GM23338 (cell line): ENCODE measurements around the gene B4GALNT4. TPM values are rescaled to one million over a fixed set of nuclear protein-coding genes. Genes with fewer than 3 reads are reported as not detected.
"Not testable (repeated sequence)": the region's sequence is repeated elsewhere in the genome, so short reads cannot be mapped to it uniquely, and the experiment has no call there.

Source experiments
- ATAC-seq: fragments of 200-7000 bp; cut with Tn5 transposase; 3 replicates; pipeline ENCODE4 v1.9.1; 2020
- DNase-seq: peaks from one replicate; pipeline ENCODE4 v3.0.0-alpha.2; 2015; ENCODE audit warnings: low spot score
- H2AFZ ChIP-seq: fragments of 200-600 bp; sonication (generic); 2 replicates; pipeline ENCODE4 v1.8.0; 2016; ENCODE audit warnings: antibody characterized with exemption, mild to moderate bottlenecking, moderate library complexity
- H3F3A ChIP-seq: fragments of 200-600 bp; sonication (generic); replicated peaks from 2 replicates; pipeline ENCODE4 v1.8.0; 2017; ENCODE audit warnings: antibody characterized with exemption, mixed run types, low read depth
- H3K27ac ChIP-seq: fragments of 200-600 bp; sonication (generic); 2 replicates; pipeline ENCODE4 v1.6.1; 2016; ENCODE audit warnings: low read depth
- H3K27me3 ChIP-seq: fragments of 200-600 bp; sonication (generic); 2 replicates; pipeline ENCODE4 v1.8.0; 2016; ENCODE audit warnings: mild to moderate bottlenecking, mixed run types, moderate library complexity; ENCODE audit not compliant: insufficient read depth
- H3K36me3 ChIP-seq: fragments of 200-600 bp; sonication (generic); 2 replicates; pipeline ENCODE4 v1.8.0; 2016; ENCODE audit warnings: mild to moderate bottlenecking; ENCODE audit not compliant: insufficient read depth
- H3K4me1 ChIP-seq: fragments of 200-600 bp; sonication (generic); 2 replicates; pipeline ENCODE4 v1.8.0; 2016; ENCODE audit warnings: mild to moderate bottlenecking, moderate library complexity; ENCODE audit not compliant: insufficient read depth
- H3K4me2 ChIP-seq: fragments of 200-600 bp; sonication (generic); 2 replicates; pipeline ENCODE4 v1.7.1; 2017; ENCODE audit warnings: mixed run types
- H3K4me3 ChIP-seq: fragments of 200-600 bp; sonication (generic); 2 replicates; pipeline ENCODE4 v1.6.1; 2016; ENCODE audit warnings: mixed run types
- H3K79me2 ChIP-seq: fragments of 200-600 bp; sonication (generic); replicated peaks from 2 replicates; pipeline ENCODE4 v1.8.0; 2017; ENCODE audit warnings: mild to moderate bottlenecking; ENCODE audit not compliant: insufficient read depth
- H3K9me2 ChIP-seq: fragments of 200-600 bp; sonication (generic); 2 replicates; pipeline ENCODE4 v1.8.0; 2017; ENCODE audit not compliant: insufficient read depth
- H4K20me1 ChIP-seq: fragments of 200-600 bp; sonication (generic); replicated peaks from 2 replicates; pipeline ENCODE4 v1.8.0; 2017; ENCODE audit warnings: mild to moderate bottlenecking; ENCODE audit not compliant: insufficient read depth
- H3K27ac Mint-ChIP-seq: 2 replicates; pipeline ENCODE4 v1.8.0; 2020; ENCODE audit warnings: inconsistent platforms, mild to moderate bottlenecking, moderate library complexity, mixed read lengths
- H3K27me3 Mint-ChIP-seq: 3 replicates; pipeline ENCODE4 v1.8.0; 2022; ENCODE audit warnings: low read depth, mild to moderate bottlenecking, moderate library complexity, mixed read lengths, inconsistent platforms; ENCODE audit not compliant: insufficient read depth, poor library complexity
- H3K36me3 Mint-ChIP-seq: 3 replicates; pipeline ENCODE4 v1.8.0; 2021; ENCODE audit warnings: low read depth, mild to moderate bottlenecking, inconsistent platforms, moderate library complexity, mixed read lengths
- H3K4me1 Mint-ChIP-seq: 3 replicates; pipeline ENCODE4 v1.8.0; 2020; ENCODE audit warnings: mild to moderate bottlenecking, inconsistent platforms, mixed read lengths
- H3K4me3 Mint-ChIP-seq: 3 replicates; pipeline ENCODE4 v1.8.0; 2021; ENCODE audit warnings: moderate library complexity, mild to moderate bottlenecking, inconsistent platforms, mixed read lengths
- H3K9me3 Mint-ChIP-seq: 3 replicates; pipeline ENCODE4 v1.8.0; 2020; ENCODE audit warnings: moderate library complexity, mild to moderate bottlenecking, inconsistent platforms, mixed read lengths
- CTCF ChIP-seq, 2 experiments: fragments of 200-600 bp in 1 of 2; sonication (generic) in 1 of 2; conservative IDR thresholded peaks; 2 replicates each; pipeline versions ENCODE4 v1.5.1 to v1.6.1; 2016 to 2017; ENCODE audit warnings: antibody characterized with exemption in 2 of 2, low read depth in 2 of 2, mild to moderate bottlenecking in 2 of 2, moderate library complexity in 1 of 2
- EZH2 ChIP-seq: fragments of 200-600 bp; sonication (generic); IDR thresholded peaks from one replicate; pipeline ENCODE4 v1.8.0; 2017; ENCODE audit warnings: antibody characterized with exemption, mild to moderate bottlenecking, low read depth; ENCODE audit not compliant: unreplicated experiment
- JUNB ChIP-seq: IDR thresholded peaks from one replicate; pipeline ENCODE4 v1.6.1; 2016; ENCODE audit warnings: antibody characterized with exemption; ENCODE audit not compliant: unreplicated experiment
- STAT1 ChIP-seq: IDR thresholded peaks from one replicate; pipeline ENCODE4 v1.6.1; 2016; ENCODE audit warnings: antibody characterized with exemption; ENCODE audit not compliant: unreplicated experiment
- ZNF114 ChIP-seq: fragments of 250-450 bp; sonication (Bioruptor Pico); IDR thresholded peaks from 2 replicates; pipeline ENCODE4 v1.5.0; 2020; ENCODE audit warnings: mild to moderate bottlenecking, moderate library complexity
- ZNF462 ChIP-seq: fragments of 250-450 bp; sonication (Bioruptor Pico); IDR thresholded peaks from 2 replicates; pipeline ENCODE4 v1.5.0; 2020; ENCODE audit warnings: mild to moderate bottlenecking, moderate library complexity
- polyA plus RNA-seq: library from polyadenylated mRNA; unstranded; fragments of >200 nt; fragmentation: Nextera tagmentation; extraction: Ambion mirVana; gene quantifications from 2 replicates; pipeline ENCODE4 v1.2.1, GENCODE V29; 2016
- total RNA-seq: library from RNA; depleted of rRNA; stranded (reverse); fragments of >200 nt; shearing (Covaris generic); gene quantifications from 2 replicates; pipeline ENCODE4 v1.2.3, GENCODE V29; 2014

The B4GALNT4 gene
- total and polyA plus RNA-seq, 2 experiments from 2014 or later: 49.9 to 92.6 TPM

GRCh38 chr11:389369-389768 lies 20.1 kb downstream of the B4GALNT4 start:
- not testable (repeated sequence) for ATAC-seq, H3K36me3 Mint-ChIP-seq, H3K27me3 Mint-ChIP-seq, H3K36me3 ChIP-seq, H3K27ac ChIP-seq, H3F3A ChIP-seq, H3K4me3 Mint-ChIP-seq, H4K20me1 ChIP-seq, H3K9me2 ChIP-seq, H3K4me1 ChIP-seq, H3K4me3 ChIP-seq, H3K27me3 ChIP-seq, DNase-seq, H2AFZ ChIP-seq, H3K4me1 Mint-ChIP-seq, H3K79me2 ChIP-seq, H3K27ac Mint-ChIP-seq, H3K4me2 ChIP-seq
- peaks cover 19% of the 10 kb centered on the region for H3K9me3 Mint-ChIP-seq

- Histone ChIP-seq H3K9me2 (no peaks in the 10 kb centered on the region), H3K27me3 (no peaks in the 10 kb centered on the region), H4K20me1 (no peaks in the 10 kb centered on the region), H3K36me3 (no peaks in the 10 kb centered on the region), H3K27ac (no peak overlapping the region), H3K4me2 (no peak overlapping the region), H3K4me3 (no peak overlapping the region), H2AFZ (no peak overlapping the region), H3F3A (no peaks in the 10 kb centered on the region), H3K4me1 (peaks cover 6% of the 10 kb centered on the region), H3K79me2 (no peaks in the 10 kb centered on the region)
- Mint-ChIP-seq H3K36me3 (peaks cover 10% of the 10 kb centered on the region), H3K9me3 (peaks cover 19% of the 10 kb centered on the region), H3K4me3 (no peak overlapping the region), H3K27me3 (no peaks in the 10 kb centered on the region), H3K4me1 (peaks cover 2% of the 10 kb centered on the region; the same call in 1 of the 3 replicates), H3K27ac (no peak overlapping the region)
- ATAC-seq (peak; percentile 32), DNase-seq (peak; percentile 88)
- TF ChIP-seq JUNB: no peak
- TF ChIP-seq EZH2: no peak
- peak; percentile 47 to 75 for TF ChIP-seq CTCF (conservative IDR thresholded peaks at IDR 0.05; ENCODE audit: low read depth in 2 of 2)
- no peak for TF ChIP-seq ZNF462 (CRISPR knock-in tag)
- TF ChIP-seq STAT1: no peak
- no peak for TF ChIP-seq ZNF114
These were observed 20.9 kb downstream of the B4GALNT4 start for GRCh38 chr11:390175-390574.
